Renal pelvis (tissue), 4 donors: ENCODE results near the gene ZNF683. TPM values are rescaled to one million over a fixed set of nuclear protein-coding genes. Genes with fewer than 3 reads are reported as not detected.

Source experiments
- DNase-seq: peaks from one replicate; pipeline ENCODE4 v3.0.0-alpha.2; 2013
- polyA plus RNA-seq, 3 donors: library from polyadenylated mRNA; unstranded; fragments of 120-200 nt; gene quantifications; one replicate each; pipeline ENCODE4 v1.2.1, GENCODE V29; 2013; ENCODE audit not compliant: insufficient read length in 3 of 3

Gene ZNF683
- polyA plus RNA-seq, 3 donors, result 0.14 TPM; not detected in 2

DNA sequence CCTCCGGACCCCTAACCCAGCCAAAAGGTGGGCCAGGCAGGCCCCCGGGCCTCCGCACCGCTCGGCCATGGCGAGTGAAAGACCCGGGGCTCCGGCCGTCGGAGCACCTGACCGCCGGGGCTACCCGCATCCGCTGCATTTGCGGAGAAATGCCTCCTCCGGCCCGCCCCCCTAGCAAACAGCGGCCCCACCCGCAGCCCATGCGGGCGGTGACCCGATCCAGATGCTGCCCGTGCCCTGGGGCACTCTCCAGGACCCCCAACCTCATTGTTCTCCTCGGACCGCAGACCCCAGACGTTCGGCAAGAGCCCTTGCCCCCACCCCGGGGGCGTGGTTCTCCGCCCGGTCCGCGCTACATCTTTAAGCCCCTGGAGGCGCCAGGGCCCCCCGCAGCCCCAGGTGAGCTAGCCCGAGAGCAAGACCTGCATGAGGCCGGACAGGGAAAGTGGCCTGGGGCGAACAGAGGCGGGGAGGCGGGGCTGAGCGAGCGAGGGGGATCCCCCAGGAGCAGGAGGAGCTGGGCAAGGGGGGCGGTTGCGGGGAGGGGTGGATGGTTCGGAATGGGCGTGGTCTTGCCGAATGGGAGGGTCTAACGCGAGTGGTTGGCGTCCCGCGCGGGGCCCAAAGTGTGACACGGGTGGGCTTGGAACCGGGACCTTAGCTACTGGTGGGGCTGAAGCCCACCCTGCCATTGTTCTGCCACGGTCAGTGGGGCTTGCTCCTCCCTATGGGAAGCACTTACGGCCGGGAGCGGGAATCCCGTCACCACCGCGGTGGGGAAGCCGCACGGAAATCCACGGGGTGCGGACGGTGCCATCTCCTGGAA lies 12.4 kb downstream of the ZNF683 start:
- no peak for DNase-seq

DNA sequence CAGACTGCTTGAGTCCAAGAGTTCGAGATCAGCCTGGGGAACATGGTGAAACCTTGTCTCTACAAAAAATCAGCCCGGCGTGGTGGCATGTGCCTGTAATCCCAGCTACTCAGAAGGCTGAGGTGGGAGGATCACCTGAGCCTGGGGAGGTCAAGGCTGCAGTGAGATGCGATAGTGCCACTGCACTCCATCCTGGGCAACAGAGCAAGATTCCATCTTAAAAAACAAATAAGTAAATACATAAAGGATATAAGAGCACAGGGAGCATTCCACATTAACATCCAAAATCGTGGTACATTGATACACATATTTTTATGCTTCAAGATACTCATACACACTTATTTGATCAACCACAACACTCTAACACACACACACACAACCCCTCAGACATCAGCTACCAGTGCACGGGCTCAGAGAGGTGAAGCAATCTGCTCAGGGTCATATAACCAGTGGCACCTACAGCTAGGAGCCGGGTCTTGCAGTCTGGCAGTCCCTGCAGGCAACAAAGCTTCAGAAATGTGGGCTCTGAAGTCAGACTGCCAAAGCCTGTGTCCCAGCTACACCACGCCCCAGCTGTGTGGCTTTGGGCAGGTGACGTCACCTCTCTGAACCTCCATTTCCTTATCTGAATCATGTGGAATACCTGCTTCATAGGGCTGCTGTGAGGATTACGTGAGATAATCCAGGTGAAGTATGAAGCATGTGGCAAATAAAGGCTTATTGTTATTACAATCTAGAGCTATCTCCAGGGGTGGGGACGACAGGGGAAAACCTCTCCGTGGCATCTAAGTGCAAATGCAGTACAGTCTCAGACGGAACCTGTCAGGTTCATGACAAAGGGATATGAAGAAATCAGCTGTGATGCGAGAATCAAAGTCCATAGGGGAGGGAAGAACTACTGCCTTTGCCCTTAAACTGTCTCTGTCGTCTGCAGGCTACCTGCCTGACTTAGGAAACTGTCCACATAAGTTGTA lies 13.9 kb downstream of the ZNF683 start:
- DNase-seq, result no peak

- DNase-seq, result no peak
Observed at GRCh38 chr1:26357121-26357602, 15.4 kb downstream of the ZNF683 start.

GRCh38 chr1:26356106-26356505 lies 16.4 kb downstream of the ZNF683 start:
- no peak for DNase-seq

DNA sequence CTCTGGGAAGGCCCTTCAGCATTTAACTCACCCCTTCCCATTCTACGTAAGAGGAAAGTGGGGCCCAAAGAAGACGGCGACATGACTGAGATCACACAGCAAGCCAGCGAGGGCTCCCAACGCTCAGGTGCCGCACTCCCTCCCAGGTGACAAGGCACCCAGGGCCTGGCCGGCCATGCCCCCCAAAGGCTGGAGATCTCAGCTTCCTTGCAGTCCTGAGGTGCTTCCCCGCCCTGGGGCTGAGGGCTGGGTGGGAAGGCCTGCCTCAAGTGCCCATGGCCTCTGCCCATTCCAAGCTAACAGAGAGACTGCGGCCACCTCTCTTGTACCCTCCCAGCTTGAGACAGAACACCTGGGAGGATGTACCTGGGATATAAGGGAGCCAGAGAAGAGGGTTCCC lies 17.6 kb downstream of the ZNF683 start:
- no peak for DNase-seq

- no peak for DNase-seq
Observed at GRCh38 chr1:26353976-26354820, 18.4 kb downstream of the ZNF683 start, which contains the start of gene CRYBG2. CRYBG2 (minus strand) TSS chr1:26354130; CDS start chr1:26346657, 7,473 bp downstream.

- DNase-seq, result no peak
Observed at GRCh38 chr1:26353210-26353859, 19.2 kb downstream of the ZNF683 start.

DNA sequence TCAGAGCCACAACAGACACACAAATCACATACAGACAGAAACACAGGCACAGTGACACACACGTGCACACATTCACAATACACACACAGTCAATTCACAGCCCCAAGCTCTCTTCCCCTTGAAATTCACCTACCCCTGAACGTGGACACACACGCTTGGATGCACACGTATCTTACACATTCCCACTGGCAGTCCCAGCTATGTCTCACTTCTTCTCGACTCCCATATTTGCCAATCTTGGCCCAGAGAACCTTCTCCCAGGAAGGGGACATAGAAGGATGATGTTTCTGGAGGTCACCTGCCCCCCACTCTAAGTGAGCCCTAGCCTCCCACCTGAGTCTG lies 20.2 kb downstream of the ZNF683 start:
- no peak for DNase-seq

DNA sequence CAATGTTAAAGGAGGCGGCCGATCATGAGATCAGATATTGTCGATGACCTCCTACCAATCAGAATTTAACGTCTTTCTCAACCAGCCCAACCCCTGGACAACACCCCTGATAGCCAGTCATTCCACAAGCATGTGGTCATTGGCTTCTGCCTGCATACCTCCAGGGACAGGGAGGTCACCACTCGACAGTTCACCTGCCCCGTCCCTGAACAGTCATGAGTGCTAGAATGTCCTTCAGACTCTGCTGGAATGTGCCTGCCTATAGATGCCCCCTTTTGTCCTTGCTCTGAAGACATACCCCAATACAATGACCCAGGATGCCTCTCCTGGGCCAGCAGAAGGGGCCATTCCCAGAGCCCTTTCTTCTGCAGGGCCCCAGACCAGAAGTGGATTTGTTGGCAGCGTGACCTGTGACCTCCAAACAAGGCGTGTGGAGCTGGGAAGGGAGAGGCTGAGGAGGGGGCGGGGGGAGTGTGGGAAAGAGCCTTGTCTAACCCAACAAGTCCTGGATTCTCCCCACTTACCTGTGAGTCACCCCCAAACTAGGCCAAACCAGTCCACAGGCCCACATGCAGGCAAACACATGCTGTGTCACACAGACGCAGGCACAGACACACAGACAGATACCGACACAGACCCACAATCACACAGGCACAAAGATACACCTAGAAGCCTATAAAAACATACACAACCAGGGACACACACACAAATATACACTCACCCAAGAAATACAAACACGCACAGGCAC lies 20.8 kb downstream of the ZNF683 start:
- DNase-seq, result no peak

DNA sequence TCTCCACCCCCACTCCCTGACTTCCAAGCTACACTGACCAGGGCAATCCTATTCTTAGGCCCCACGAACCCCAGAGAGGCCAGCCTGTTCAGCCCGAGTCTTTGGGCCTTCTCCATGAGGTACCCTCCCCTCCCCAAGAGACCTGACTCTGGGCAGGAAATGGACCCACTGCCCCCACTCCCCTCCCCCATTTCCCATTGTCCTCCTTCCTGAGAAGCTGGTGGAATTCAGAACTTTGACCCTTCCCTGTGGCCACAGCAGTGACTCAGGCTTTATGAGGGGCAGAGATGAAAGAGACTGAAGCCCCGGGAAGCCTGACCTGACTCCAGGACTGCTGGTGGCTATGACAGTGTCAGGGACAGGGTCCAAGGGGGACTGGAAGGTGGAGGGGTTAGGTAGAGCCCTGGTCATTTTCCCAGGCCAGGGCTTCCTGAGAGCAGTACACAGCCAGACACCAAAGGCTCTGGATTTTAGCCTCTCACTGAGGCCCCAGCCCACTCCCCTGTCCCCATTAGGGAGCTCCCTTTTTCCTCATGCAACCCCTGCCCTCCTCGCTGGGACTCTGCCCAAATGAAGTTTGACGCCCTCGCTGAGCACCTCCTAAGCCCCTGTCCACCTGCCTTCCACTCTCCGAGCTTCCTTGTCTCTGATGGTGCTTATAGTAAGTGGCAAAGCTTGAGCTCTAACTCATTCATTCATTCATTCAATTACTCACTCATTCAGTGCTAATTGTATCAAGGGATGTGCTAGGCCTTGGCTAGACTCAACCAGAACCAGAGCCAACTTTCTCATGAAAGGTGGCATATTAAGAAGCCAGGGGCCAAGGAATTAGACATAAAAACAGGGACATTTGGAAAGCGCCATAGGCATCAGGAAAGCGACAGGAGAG lies 21.6 kb downstream of the ZNF683 start:
- DNase-seq, result no peak

GRCh38 chr1:26350343-26350700 lies 22.2 kb downstream of the ZNF683 start:
- no peak for DNase-seq

GRCh38 chr1:26349877-26350244 lies 22.7 kb downstream of the ZNF683 start:
- no peak for DNase-seq

DNA sequence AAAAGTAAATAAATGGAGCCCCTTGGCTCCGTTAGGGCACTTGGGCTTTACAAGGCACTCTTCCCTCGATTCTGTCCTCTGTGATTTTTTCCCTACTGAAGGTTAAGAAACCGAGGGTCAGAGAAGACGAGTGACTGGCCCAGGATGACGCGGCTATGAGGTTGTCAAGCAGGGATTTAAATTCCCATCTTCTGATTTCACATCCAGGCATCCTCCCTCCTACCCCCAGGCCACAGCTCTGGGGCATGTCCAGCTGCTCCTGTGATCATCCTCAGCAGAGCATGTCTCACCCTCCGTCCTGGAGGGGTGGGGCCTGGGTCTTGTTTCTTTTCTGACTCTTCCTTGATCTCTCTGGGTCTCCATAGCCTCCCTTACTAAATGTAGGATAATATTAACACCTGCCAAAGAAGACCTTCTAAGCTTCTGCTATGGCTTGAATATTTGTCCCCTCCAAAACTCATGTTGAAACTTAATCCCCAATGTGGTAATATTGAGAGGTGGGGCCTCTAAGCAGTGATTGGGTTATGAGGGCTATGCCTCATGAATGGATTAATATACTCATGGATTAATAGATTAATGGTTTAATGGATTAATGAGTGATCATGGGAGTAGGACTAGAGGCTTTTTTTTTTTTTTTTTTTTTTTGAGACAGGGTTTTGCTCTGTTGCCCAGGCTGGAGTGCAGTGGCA lies 23.2 kb downstream of the ZNF683 start:
- no peak for DNase-seq

- no peak for DNase-seq
Observed at GRCh38 chr1:26346274-26347033, 26.1 kb downstream of the ZNF683 start.

DNA sequence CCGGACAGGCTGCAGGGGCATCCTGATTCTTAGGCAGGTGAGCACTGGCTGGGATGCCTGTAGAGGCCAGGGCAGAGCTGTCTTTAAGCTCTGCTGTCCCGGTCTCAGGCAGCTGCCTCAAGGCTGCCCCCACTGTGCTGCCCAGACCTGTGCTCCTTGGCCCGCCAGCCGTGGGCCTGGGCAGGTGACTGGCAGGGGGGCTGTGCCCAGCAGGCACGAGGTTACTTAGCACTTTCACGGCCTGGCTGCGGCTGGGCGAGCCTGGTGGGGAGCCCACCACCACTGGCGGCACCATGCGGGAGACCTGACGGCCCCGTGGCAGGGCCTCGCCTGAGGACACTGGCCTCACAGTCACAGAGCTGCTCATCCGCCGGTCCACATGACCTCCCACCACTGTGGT lies 26.8 kb downstream of the ZNF683 start:
- no peak for DNase-seq

DNA sequence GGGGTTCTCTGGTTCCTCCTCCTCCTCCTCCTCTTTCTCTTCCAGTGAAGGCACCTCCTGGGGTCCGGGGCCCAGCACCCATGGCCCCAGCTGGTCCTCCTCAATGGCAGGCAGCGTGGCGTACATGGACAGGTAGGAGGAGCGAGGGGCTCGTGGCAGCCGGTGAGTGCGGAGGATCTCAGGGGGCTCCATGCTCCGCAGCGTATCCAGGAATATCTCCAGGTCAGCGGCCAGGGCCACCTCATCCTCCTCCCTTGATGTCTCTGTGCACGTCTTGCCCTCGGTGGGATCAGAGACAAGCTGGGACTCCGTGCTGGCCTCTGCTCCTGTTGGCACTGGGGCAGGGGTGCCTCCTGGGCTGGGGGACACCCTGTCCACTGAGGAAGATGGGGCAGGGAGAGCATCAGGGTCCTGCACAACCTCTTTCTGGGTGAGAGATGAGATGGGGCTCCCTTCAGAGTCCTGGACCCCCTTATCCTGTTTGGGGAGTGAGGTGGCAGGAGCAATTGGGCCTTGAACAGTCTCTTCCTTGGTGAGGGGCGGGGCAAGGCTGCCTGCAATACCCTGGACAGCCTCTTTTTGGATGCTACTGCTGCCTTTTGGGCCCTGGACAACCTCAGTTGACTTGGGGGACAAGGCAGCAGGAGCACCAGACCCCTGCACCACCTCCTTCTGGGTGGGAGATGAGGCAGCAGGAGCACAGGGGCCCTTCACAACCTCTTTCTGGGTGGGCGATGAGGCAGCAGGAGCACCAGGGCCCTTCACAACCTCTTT lies 28.2 kb downstream of the ZNF683 start:
- DNase-seq, result no peak

GRCh38 chr1:26340047-26340481 lies 32.5 kb downstream of the ZNF683 start:
- no peak for DNase-seq
